NOMO-1 (cell line): ENCODE results near the gene RBP5.
"Not testable (repeated sequence)": the region's sequence is repeated elsewhere in the genome, so short reads cannot be mapped to it uniquely, and the experiment has no call there.

Experiments
- DNase-seq, 2 experiments: peaks; one replicate each; lab custom pipeline; 2025; ENCODE audit not compliant: unreplicated experiment in 2 of 2; lab: John Stamatoyannopoulos, UW

The RBP5 gene

DNA sequence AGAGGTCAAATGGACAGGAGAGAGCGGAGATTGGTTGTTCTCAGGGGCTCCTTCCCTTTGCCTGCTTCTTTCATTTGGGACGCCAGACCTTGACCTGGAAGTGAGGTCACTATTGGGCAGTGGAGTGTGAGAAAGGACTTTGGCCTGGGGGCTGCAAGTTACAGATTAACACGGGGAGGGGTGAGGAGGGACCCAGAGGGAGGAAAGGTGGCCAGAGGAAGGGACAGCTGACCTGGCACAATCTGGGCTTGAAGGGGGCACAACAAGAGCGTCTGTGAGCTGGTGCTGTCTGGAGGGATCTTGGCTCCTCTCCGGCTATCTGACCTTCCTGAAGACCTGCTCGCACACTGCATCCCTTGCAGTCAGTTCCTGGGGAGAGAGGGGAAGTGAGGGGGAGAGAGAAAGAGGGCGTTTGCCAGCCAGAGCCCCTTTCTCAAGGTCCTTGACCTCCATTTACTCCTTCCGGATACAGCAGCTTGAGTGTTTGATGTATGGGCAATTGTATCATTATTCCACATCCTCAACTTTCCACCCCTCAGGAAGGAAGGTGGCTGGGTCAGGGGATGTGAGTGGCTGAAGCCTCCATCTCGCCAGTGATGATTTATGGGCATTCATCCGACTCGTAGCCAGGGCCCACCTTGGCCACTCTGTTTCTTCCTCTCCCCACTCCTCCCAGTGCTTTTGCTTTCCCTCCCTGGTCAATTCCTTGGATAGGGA lies 4.7 kb downstream of the RBP5 start:
- no peak for DNase-seq

DNA sequence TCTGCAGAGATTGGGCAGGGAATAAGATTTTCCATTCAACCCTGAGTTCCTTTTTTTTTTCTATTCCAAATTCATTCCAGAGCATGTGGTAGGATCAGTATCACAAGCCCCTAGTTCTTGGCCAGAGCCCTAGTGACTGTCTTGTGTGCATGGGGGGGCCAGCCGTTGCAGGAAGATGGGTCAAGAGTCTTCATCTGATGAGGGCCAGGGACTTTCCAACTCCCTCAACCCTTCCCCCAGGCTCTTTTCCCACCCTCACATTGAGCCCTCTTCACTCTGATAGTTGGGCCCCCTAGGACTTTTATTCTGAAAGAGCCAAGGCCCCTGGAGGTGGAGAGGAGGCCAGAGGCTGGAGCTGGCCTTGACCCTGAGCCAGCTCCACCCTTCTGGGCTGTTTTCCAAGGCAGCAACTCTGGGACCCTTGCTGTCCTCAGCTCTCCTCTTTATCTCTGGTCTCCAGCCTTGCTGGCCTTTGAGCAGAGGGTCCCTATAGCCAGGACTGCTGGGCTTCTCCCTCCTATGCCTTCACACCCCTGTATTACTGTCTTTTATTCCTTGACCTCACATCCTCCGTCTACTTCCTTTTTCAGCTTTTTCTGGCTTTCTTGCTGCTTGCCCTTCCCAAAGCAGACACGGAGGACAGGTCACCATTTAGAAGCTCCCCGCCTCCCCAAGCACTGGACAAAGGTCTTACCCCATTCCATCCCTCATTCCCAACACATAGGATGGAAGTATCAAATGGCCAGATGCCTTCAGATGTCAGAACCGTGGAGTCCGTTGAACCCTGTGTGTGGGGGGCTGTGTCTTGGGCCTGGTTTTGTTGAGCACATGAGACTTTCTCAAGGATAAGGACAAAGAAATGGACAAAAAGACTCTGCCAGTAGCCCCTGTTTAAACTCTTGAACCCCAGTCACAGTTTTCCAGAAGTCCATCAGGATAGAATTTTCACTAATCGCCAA lies 5.6 kb downstream of the RBP5 start:
- DNase-seq = no peak

DNA sequence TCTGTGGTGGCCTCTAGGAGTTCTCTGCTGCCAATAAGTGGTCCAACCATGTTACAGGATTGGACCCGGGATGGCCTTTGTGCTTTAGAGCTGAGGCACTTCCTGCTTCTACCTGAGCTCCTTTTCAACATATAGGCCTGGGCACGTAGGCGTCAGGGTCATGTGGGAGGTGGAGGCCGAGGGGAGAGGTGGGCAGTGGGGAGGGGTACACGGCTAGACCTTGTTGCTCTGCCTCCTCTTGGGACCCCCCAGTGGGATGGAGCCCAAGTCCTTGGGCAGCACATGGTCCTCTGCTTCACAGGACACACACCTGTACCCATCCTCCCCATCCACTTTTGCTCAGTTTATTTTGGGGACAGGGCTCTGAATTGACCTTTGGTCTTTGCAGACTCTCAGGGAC lies 7.4 kb downstream of the RBP5 start:
- DNase-seq = no peak

GRCh38 chr12:7120166-7120565 lies 8.5 kb downstream of the RBP5 start:
- DNase-seq = no peak

DNA sequence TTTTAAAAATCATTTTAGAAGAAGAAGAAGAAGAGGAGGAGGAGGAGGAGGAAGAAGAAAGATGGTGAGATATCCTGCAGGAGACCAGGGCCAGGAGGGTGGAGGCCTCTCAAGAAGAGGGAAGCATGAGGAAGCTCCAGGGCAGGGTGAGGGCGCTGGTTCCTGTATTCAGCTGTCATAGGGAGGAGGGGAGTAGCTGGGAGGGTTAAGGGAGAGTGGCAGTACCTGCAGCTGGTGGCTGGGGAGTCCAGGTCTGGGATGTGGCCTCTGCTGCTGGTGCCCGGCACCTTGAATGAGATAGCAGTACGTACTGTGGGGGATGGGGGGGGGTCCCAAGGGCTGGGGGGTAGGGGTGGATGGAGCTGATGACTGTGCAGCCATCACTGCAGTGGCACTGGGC lies 9.8 kb downstream of the RBP5 start:
- no peak for DNase-seq

GRCh38 chr12:7117670-7118069 lies 11.0 kb downstream of the RBP5 start:
- no peak for DNase-seq

- no peak for DNase-seq
Measured at GRCh38 chr12:7116916-7117315, 11.8 kb downstream of the RBP5 start.

DNA sequence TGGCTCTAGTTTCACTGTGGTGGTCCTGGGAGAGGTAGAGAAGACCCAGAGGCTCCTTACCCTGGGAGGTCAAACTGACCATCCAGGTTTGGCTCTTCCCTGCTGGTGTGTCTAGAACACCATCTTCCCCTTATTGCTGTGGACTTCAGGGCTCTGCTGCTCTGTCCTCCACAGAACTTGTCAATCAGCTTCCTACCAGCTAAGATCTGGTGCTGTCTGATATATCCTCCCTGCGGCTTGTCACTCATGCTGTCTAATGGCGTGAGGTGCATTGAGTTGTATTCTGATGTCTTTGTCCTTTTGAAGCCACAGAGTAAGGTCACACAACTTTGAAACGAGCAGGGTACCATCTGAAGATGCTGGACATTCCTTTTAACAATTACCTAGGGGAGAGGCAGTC lies 12.5 kb downstream of the RBP5 start:
- DNase-seq = no peak

- no peak for DNase-seq
Measured at GRCh38 chr12:7114851-7115250, 13.8 kb downstream of the RBP5 start.

DNA sequence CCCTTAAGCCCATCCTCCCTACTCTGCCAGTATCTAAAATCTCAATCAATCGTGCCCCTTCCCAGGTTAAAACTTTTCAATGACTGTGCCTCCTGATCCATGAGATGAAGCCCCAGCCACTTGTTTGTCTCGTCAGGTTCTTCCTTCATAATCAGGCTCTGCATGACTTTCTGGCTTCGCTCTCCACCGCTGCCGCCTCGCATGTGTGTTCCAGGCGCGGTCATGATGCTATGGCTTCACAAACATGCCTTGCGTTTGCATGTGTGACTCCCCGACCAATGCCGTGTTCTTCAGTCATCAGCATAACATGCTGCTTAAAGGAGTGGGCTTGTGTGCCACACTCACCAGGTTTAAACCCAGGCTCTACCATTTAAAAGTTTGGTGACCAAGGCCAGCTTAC lies 14.7 kb downstream of the RBP5 start:
- DNase-seq = no peak

GRCh38 chr12:7113389-7113871 lies 15.3 kb downstream of the RBP5 start:
- peak; percentile 23 to 47 for DNase-seq

DNA sequence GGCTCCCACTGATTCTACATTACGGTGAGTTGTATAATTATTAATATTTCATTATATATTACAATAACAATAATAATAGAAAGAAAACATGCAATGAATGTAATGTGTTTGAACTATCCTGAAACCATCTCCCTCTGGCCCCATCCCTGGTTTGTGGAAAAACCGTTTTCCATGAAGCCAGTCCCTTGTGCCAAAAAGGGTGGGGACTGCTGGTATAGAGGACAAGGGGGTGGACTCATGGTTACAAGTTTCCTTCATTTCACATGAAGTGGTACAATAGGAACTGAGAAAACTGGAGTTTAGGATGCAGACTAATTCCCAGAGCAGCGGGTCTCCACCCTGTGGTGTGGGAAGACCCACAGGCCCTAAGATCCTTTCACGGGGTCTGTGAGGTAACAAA lies 16.6 kb downstream of the RBP5 start:
- DNase-seq = no peak

DNA sequence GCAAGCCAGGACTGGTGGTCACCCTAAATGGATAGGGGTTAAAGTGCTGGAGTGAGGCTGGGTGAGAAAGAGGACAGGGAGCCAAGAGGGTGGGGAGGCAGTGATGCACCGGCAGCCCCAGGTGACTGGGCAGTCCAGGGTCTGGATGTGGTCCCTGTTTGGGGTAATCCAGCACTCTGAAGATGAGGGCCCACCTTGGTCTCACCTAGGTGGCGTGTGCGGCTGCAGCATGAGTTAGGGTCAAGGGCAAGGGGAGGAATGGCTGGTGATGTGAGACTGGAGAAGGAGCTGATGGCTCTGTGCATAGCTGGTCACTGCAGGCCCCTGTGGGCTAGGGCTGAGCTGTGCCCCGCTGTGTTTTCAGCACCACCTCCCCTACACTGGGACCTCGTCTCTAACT lies 18.0 kb downstream of the RBP5 start:
- DNase-seq = no peak

DNA sequence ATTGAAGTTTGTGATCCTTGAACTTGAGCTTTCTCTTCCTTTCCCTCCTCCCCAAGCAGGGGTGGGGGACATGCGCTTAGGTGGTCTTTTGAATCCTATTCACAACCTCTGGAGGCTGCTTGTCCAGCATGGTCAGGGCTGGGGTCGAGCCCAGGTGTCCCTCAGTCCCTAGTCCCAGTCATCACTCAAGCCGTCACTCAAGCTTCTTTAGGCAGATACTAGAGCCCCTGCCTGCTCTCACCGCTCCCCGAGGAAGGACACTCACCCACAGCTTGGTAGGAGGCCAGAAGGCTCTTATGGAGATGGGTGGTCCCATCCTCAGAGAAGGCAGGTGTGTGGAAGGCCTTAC lies 19.1 kb downstream of the RBP5 start:
- DNase-seq = no peak

GRCh38 chr12:7108796-7109571 lies 19.7 kb downstream of the RBP5 start, which contains the start of gene C1RL:
TSS of gene C1RL (minus strand) at chr12:7109214. CDS start at chr12:7109180, 34 bp downstream.
- peak; percentile 74 to 75 for DNase-seq

GRCh38 chr12:7108003-7108795 lies 20.5 kb downstream of the RBP5 start:
- peak; percentile 79 to 87 for DNase-seq

GRCh38 chr12:7107636-7108002 lies 21.1 kb downstream of the RBP5 start:
- DNase-seq = no peak

GRCh38 chr12:7107181-7107580 lies 21.5 kb downstream of the RBP5 start:
- DNase-seq = not testable (repeated sequence)

DNA sequence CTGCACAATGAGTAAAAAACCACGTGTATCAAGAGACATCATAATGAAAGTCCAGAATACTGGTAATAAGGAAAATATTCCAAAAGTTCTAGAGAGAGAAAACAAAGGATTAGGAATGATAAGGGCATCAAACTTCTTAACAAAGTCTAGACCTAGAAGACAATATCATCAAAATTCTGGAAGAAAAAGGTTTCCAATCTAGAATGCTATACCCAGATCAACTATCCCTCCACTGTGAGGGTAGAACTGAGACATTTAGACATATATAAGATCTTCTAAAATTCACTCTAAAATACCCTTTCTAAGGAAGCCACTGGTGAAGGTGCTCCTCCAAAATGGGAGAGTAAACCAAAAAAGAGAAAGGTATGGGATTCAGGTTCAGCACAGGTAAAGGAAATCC lies 22.6 kb downstream of the RBP5 start:
- no peak for DNase-seq

GRCh38 chr12:7103837-7104584 lies 24.7 kb downstream of the RBP5 start:
- DNase-seq = no peak
